CD4-positive, alpha-beta T cell treated with Interleukin-10 for 1 hour (primary cell): ENCODE results near the gene LIPM.
A peak's percentile ranks its signal among the peaks of the same experiment; 100 is the strongest.

Experiments
- DNase-seq: peaks from one replicate; pipeline ENCODE4 v3.0.0-alpha.2; 2020

LIPM gene

GRCh38 chr10:88802523-88803285 lies at the start of gene LIPM:
TSS of gene LIPM (plus strand) at chr10:88802730. CDS start at chr10:88802897, 167 bp downstream.
- no peak for DNase-seq

- no peak for DNase-seq
Measured at GRCh38 chr10:88754287-88754686, 48.2 kb upstream of the LIPM start.

- no peak for DNase-seq
Measured at GRCh38 chr10:88755753-88756152, 46.8 kb upstream of the LIPM start.

GRCh38 chr10:88756660-88757059 lies 45.9 kb upstream of the LIPM start:
- DNase-seq: no peak

GRCh38 chr10:88759366-88760101 lies 43.0 kb upstream of the LIPM start, which contains the start of gene LIPN:
TSS of gene LIPN (plus strand) at chr10:88760020. CDS start at chr10:88761406, 1,386 bp downstream.
- peak; percentile 18 for DNase-seq

GRCh38 chr10:88762906-88763305 lies 39.6 kb upstream of the LIPM start:
- DNase-seq: no peak

GRCh38 chr10:88763441-88763840 lies 39.1 kb upstream of the LIPM start:
- no peak for DNase-seq

- no peak for DNase-seq
Measured at GRCh38 chr10:88764110-88764509, 38.4 kb upstream of the LIPM start.

- no peak for DNase-seq
Measured at GRCh38 chr10:88765816-88766215, 36.7 kb upstream of the LIPM start.

GRCh38 chr10:88769384-88769783 lies 33.1 kb upstream of the LIPM start:
- no peak for DNase-seq

GRCh38 chr10:88781206-88781605 lies 21.3 kb upstream of the LIPM start:
- no peak for DNase-seq

GRCh38 chr10:88782222-88782621 lies 20.3 kb upstream of the LIPM start:
- no peak for DNase-seq

GRCh38 chr10:88783724-88784123 lies 18.8 kb upstream of the LIPM start:
- DNase-seq: no peak

- DNase-seq: no peak
Measured at GRCh38 chr10:88786032-88786770, 16.3 kb upstream of the LIPM start.

GRCh38 chr10:88787463-88787862 lies 15.1 kb upstream of the LIPM start:
- no peak for DNase-seq

- DNase-seq: no peak
Measured at GRCh38 chr10:88788924-88789323, 13.6 kb upstream of the LIPM start.

GRCh38 chr10:88791924-88792323 lies 10.6 kb upstream of the LIPM start:
- DNase-seq: no peak

- peak; percentile 18 for DNase-seq
Measured at GRCh38 chr10:88792661-88793060, 9.9 kb upstream of the LIPM start.

GRCh38 chr10:88793712-88794299 lies 8.7 kb upstream of the LIPM start:
- peak; percentile 13 for DNase-seq

- DNase-seq: no peak
Measured at GRCh38 chr10:88794731-88795130, 7.8 kb upstream of the LIPM start.

GRCh38 chr10:88800152-88801125 lies 2.1 kb upstream of the LIPM start:
- DNase-seq: no peak

GRCh38 chr10:88803641-88804040 lies 1.1 kb downstream of the LIPM start:
- no peak for DNase-seq
